Mucosa of rectum (tissue), 2 donors: ENCODE measurements around the gene TSKU.
"Not testable (repeated sequence)": the region's sequence is repeated elsewhere in the genome, so short reads cannot be mapped to it uniquely, and the experiment has no call there.

Experiments
- H3K27ac ChIP-seq, 2 donors: one replicate each; pipeline ENCODE4 v1.7.0; 2013; ENCODE audit warnings: inconsistent platforms in 2 of 2, low read depth in 2 of 2, low read length in 2 of 2
- H3K27me3 ChIP-seq, 2 donors: one replicate each; pipeline ENCODE4 v1.7.0; 2013; ENCODE audit warnings: low read length in 2 of 2; ENCODE audit not compliant: control insufficient read depth in 2 of 2, insufficient read depth in 2 of 2
- H3K36me3 ChIP-seq, 2 donors: one replicate each; pipeline ENCODE4 v1.7.0; 2013; ENCODE audit warnings: low read length in 2 of 2; ENCODE audit not compliant: control insufficient read depth in 2 of 2, insufficient read depth in 2 of 2
- H3K4me1 ChIP-seq, 2 donors: one replicate each; pipeline ENCODE4 v1.7.0; 2013; ENCODE audit warnings: low read length in 2 of 2, mild to moderate bottlenecking in 1 of 2; ENCODE audit not compliant: control insufficient read depth in 2 of 2, insufficient read depth in 2 of 2
- H3K4me3 ChIP-seq, 2 donors: one replicate each; pipeline ENCODE4 v1.7.0; 2013; ENCODE audit warnings: low read length in 2 of 2
- H3K9ac ChIP-seq, 2 donors: one replicate each; pipeline ENCODE4 v1.7.0; 2013; ENCODE audit warnings: low read length in 2 of 2, low read depth in 1 of 2, mild to moderate bottlenecking in 1 of 2
- H3K9me3 ChIP-seq, 2 donors: one replicate each; pipeline ENCODE4 v1.7.0; 2013; ENCODE audit warnings: low read length in 2 of 2; ENCODE audit not compliant: control insufficient read depth in 2 of 2
- donor health status: healthy.
- donor health status: Normal muscosa, but diverticular disease.

TSKU gene

DNA sequence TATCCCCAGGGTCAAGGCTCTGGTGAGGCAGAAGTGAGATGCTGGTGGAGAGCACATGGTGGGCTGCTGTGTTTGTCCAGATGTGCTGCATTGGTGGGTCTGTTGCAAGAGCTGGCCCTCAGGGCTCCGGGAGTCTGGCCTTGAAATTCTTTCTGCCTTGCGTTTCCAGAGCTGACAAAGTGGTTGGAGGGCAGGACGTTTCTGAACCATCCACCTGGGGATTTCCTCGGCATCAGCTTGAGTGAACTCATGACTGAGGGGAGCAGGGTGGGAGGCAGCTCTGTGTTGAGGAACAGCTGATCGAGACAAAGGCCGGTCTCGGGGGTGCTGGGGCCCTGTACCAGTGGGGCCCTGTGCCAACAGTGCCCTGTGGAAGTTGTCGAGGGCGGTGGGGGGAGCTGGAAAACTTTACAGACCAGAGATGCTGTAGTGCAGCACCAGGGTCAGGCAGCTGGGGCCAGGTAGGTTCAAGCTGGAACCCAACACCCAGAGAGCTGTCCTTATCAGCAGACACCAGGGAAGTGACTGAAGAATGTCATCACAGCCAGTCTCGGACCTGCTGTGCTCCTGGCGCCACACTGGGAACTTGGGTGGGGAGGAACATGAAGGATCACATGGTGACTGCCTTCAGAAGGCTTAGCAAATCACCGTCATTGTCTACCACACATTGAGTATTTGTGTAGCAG is 4.9 kb downstream of the TSKU start:
- Histone ChIP-seq H3K4me3 (peak overlapping the region in 1 of 2 donors; percentile 3), H3K9ac (peak overlapping the region in 1 of 2 donors; percentile 70), H3K27ac (peak overlapping the region; percentile 69 to 86), H3K36me3 (no peaks in the 10 kb centered on the region), H3K9me3 (no peaks in the 10 kb centered on the region), H3K4me1 (peaks cover 35 to 45% of the 10 kb centered on the region in 2 donors), H3K27me3 (no peaks in the 10 kb centered on the region)

DNA sequence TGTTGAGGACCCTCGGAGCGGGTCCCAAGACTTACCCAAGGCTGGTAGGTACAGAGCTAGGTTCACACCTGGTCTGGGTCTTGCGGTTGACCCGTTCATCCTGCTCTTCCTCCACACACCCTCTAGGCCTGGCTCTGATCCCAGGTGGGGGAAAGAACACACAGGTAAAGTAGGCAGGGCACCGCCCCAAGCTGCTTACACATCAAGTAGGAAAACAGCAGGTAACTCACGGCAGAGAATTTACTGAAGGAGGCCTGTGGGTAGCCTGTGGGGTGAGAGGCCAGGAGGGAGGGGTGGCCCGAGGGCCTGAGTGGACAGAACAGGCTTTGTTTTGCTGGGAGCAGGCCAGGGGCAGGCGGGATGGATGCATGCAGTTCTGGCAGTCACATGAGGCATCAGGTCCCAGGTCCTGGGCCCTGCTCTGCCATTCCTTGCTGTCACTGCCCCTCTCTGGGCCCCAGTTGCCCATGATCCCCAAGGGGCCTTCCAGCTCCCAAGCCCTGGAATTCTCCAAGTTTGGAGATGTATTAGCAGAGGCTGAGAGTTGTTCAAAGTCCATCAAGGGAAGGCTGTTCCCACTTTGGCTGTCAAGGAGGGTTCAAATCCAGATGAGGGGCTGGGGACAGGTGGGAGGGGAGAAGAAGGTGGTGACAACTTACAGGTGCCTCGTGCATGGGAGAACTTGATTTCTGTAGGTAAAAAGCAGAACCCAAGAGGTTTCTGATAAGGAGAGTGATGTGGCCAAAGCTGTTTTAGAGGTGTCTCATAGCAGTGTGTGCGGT is 5.7 kb downstream of the TSKU start:
- peak overlapping the region in 1 of 2 donors; percentile 3 for H3K4me3 ChIP-seq
- peak overlapping the region; percentile 69 to 86 for H3K27ac ChIP-seq
- peaks cover 38 to 48% of the 10 kb centered on the region in 2 donors for H3K4me1 ChIP-seq
- no peaks in the 10 kb centered on the region for H3K9me3 ChIP-seq
- peak overlapping the region; percentile 24 to 70 for H3K9ac ChIP-seq
- no peaks in the 10 kb centered on the region for H3K27me3 ChIP-seq
- H3K36me3 ChIP-seq: no peaks in the 10 kb centered on the region

DNA sequence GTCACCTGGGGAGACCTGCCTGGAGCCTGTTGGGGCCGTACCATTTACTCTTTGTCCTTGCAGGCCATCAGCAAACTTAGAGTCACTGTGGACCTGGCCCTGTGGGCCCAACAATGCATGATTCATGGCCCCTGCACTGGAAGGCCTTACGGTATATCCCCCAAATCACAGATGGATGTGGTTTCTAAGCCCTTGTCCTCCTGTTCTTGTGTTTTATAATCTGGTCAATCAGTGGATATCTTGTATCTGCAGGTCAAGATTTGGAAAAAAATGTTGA is 6.2 kb downstream of the TSKU start:
- peaks cover 38 to 48% of the 10 kb centered on the region in 2 donors for H3K4me1 ChIP-seq
- H3K9ac ChIP-seq: peak overlapping the region in 1 of 2 donors; percentile 70
- H3K36me3 ChIP-seq: peaks cover 0 to 2% of the 10 kb centered on the region in 2 donors
- no peak overlapping the region for H3K4me3 ChIP-seq
- H3K27me3 ChIP-seq: no peaks in the 10 kb centered on the region
- H3K9me3 ChIP-seq: no peaks in the 10 kb centered on the region
- peak overlapping the region; percentile 69 to 86 for H3K27ac ChIP-seq

DNA sequence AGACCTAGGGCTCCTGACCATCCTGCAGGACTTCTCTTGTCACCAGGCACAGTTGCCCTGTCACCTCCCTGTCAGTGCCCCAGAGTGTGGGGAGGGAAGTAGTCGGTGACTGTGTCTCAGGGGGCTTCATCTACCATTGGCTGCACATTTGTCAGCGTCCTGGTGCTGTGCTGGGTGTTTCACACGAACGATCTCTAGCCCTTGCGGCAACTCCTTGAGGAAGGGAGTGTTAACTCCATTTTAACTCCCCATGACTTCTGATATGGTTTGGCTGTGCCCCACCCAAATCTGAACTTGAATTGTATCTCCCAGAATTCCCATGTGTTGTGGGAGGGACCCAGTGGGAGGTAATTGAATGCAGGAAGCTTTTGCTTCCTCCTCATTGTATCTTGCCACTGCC is 7.1 kb downstream of the TSKU start:
- H3K4me3 ChIP-seq: no peak overlapping the region
- H3K9me3 ChIP-seq: no peaks in the 10 kb centered on the region
- peak overlapping the region; percentile 3 to 49 for H3K27ac ChIP-seq
- no peak overlapping the region for H3K9ac ChIP-seq
- H3K27me3 ChIP-seq: no peaks in the 10 kb centered on the region
- peaks cover under 1 to 4% of the 10 kb centered on the region in 2 donors for H3K36me3 ChIP-seq
- H3K4me1 ChIP-seq: peaks cover 30 to 41% of the 10 kb centered on the region in 2 donors

DNA sequence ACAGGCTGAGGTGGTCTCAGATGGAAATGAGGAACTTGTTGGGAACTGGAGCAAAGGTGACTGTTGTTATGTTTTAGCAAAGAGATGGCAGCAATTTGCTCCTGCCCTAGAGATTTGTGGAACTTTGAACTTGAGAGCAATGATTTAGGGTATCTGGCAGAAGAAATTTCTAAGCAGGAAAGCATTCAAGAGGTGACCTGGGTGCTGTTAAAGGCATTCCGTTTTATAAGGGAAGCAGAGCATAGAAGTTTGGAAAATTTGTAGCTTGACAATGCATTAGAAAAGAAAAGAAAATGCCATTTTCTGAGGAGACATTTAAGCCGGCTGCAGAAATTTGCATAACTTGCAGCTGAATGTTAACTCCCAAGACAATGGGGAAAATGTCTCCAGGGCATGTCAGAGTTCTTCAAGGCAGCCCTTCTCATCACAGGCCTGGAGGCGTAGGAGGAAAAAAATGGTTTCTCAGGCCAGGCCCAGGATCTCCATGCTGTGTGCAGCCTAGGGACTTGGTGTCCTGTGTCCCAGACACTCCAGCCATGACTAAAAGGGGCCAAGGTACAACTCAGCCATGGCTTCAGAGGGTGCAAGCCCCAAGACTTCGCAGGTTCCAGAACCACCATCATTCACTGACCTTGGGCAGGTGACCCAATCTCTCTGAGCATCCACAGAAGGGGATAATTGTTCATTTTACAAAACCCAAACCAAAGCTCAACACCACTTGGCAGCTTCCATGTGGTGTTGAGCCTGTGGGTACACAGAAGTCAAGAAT is 8.0 kb downstream of the TSKU start:
- not testable (repeated sequence) for H3K9me3 ChIP-seq, H3K9ac ChIP-seq, H3K4me3 ChIP-seq, H3K27me3 ChIP-seq, H3K27ac ChIP-seq, H3K36me3 ChIP-seq
- H3K4me1 ChIP-seq: peaks cover 27 to 41% of the 10 kb centered on the region in 2 donors

DNA sequence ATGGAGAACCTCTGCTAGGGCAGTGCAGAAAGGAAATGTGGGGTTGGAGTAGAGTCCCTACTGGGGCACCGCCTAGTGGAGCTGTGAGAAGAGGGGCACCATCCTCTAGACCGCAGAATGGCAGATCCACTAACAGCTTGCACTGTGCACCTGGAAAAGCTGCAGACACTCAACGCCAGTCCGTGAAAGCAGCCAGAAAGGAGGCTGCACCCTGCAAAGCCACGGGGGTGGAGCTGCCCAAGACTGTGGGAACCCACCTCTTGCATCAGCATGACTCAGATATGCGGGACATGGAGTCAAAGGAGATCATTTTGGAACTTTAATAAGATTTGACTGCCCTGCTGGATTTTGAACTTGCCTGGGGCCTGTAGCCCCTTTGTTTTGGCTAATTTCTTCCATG is 8.7 kb downstream of the TSKU start:
- H3K36me3 ChIP-seq: peaks cover 10 to 15% of the 10 kb centered on the region in 2 donors
- H3K4me3 ChIP-seq: no peak overlapping the region
- H3K27ac ChIP-seq: no peak overlapping the region
- H3K9ac ChIP-seq: no peak overlapping the region
- H3K27me3 ChIP-seq: no peaks in the 10 kb centered on the region
- no peaks in the 10 kb centered on the region for H3K9me3 ChIP-seq
- peaks cover 33 to 47% of the 10 kb centered on the region in 2 donors for H3K4me1 ChIP-seq

DNA sequence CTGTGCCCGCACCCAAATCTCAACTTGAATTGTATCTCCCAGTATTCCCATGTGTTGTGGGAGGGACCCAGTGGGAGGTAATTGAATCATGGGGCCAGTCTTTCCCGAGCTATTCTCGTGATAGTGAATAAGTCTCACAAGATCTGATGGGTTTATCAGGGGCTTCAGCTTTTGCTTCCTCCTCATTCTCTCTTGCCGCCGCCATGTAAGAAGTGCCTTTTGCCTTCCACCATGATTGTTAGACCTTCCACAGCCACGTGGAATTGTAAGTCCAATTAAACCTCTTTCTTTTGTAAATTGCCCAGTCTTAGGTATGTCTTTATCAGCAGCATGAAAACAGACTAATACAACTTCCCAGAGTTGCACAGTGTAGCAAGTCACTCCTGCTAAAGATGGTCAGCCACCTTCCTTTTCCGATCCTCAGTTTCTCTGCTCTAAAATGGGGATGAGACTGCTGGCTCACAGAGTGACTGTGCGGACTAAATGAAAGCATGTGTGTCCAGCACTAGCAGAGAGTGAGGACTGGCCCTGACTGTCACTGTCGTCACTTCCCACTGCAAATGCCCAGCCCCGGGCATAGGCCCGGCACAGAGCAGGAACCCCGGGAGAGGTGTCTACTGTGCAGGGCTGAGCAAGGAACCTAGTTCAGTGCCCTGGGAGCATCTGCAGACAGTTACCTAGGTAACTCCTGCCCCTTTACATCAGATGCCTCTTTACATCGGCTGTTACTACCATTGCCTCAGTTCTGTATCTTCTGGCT is 9.5 kb downstream of the TSKU start:
- Histone ChIP-seq H3K4me3 (no peak overlapping the region), H3K9ac (no peak overlapping the region), H3K9me3 (no peaks in the 10 kb centered on the region), H3K36me3 (peaks cover 10 to 15% of the 10 kb centered on the region in 2 donors), H3K27ac (no peak overlapping the region), H3K4me1 (peaks cover 34 to 39% of the 10 kb centered on the region in 2 donors), H3K27me3 (no peaks in the 10 kb centered on the region)

DNA sequence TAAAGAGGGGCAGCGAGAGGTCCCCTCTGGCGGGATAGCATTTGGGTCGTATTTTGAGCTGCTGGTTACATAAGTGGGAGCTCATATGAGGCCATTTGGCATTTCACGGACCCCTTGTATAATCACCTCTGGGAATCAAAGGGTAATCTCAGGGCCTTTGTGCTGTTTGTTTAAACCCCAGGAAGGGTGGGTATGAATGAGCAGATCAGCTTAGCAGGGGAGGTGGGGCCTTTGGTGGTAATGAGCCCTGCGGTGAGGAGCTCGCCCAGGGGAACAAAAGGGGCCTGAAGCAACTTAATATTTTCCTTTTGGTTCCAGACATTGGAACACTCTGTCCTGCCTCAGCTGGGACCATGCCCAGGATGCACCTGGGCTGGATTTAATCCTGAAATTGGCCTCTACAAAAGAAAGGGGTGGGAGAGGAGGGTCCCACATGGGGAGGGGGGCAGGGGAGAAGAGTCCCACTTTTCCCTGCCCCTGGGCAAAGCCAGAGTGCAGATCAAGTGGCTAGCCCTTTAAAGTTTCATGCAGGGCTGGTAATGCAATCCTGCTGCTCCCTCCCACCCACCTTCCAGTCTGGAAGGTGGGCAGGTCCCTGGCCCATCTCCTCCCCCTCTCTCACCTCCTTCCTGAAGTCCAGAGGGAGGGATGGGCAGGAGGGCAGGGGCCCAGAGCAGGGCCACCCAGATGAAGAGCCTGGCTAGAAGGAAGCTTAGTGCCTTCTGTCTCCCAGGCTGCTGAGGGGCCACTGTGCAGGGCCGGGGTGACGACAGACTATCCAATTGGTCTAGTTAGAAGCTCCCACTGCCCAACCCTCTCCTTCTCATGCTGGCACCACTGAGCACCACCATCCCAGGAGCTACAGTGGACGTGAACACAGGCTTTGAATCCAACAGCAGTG is 10.5 kb downstream of the TSKU start:
- H3K27me3 ChIP-seq: no peaks in the 10 kb centered on the region
- H3K9me3 ChIP-seq: no peaks in the 10 kb centered on the region
- H3K9ac ChIP-seq: no peak overlapping the region
- H3K4me3 ChIP-seq: no peak overlapping the region
- H3K36me3 ChIP-seq: peaks cover 12 to 15% of the 10 kb centered on the region in 2 donors
- H3K4me1 ChIP-seq: peaks cover 25 to 35% of the 10 kb centered on the region in 2 donors
- H3K27ac ChIP-seq: no peak overlapping the region
